Loucy (cell line): Measurements from ENCODE around the gene WTAP.

ENCODE experiments used
- H2AFZ ChIP-seq: fragments of 200-600 bp; sonication (generic); 2 replicates; pipeline ENCODE4 v1.6.0; 2016; ENCODE audit warnings: antibody characterized with exemption, mild to moderate bottlenecking, low read length, moderate library complexity
- H3F3A ChIP-seq: fragments of 200-600 bp; 2 replicates; pipeline ENCODE4 v1.6.0; 2016; ENCODE audit warnings: antibody characterized with exemption, low read depth, mild to moderate bottlenecking
- H3K27me3 ChIP-seq: fragments of 200-600 bp; sonication (generic); 2 replicates; pipeline ENCODE4 v1.6.1; 2014; ENCODE audit warnings: low read length, mild to moderate bottlenecking; ENCODE audit not compliant: insufficient read depth, poor library complexity, severe bottlenecking
- H3K36me3 ChIP-seq: fragments of 200-600 bp; sonication (generic); 2 replicates; pipeline ENCODE4 v1.6.1; 2016; ENCODE audit warnings: low read length; ENCODE audit not compliant: insufficient read depth
- H3K4me1 ChIP-seq: fragments of 200-600 bp; sonication (generic); 2 replicates; pipeline ENCODE4 v1.5.1; 2014; ENCODE audit warnings: low read length, mild to moderate bottlenecking; ENCODE audit not compliant: insufficient read depth, poor library complexity, severe bottlenecking
- H3K4me2 ChIP-seq: fragments of 200-600 bp; sonication (generic); 2 replicates; pipeline ENCODE4 v1.6.0; 2014; ENCODE audit warnings: antibody characterized with exemption, low read length, low read depth, mild to moderate bottlenecking; ENCODE audit not compliant: poor library complexity, severe bottlenecking
- H3K4me3 ChIP-seq: fragments of 200-600 bp; sonication (generic); 2 replicates; pipeline ENCODE4 v1.5.1; 2014; ENCODE audit warnings: low read length, mild to moderate bottlenecking, mixed read lengths; ENCODE audit not compliant: poor library complexity, severe bottlenecking
- H3K79me2 ChIP-seq: fragments of 200-600 bp; sonication (generic); 2 replicates; pipeline ENCODE4 v1.6.1; 2014; ENCODE audit warnings: low read length; ENCODE audit not compliant: insufficient read depth
- H3K9ac ChIP-seq: fragments of 200-600 bp; sonication (generic); 2 replicates; pipeline ENCODE4 v1.6.0; 2014; ENCODE audit warnings: mild to moderate bottlenecking, low read depth, low read length, moderate library complexity; ENCODE audit not compliant: poor library complexity, severe bottlenecking
- H3K9me2 ChIP-seq: fragments of 200-600 bp; sonication (generic); replicated peaks from 2 replicates; pipeline ENCODE4 v1.6.1; 2016; ENCODE audit warnings: low read depth, low read length, mixed read lengths
- H3K9me3 ChIP-seq: fragments of 200-600 bp; sonication (generic); 2 replicates; pipeline ENCODE4 v1.6.1; 2014; ENCODE audit warnings: mild to moderate bottlenecking, antibody characterized with exemption, low read length, low read depth; ENCODE audit not compliant: insufficient read depth
- H4K20me1 ChIP-seq: fragments of 200-600 bp; sonication (generic); 2 replicates; pipeline ENCODE4 v1.6.0; 2014; ENCODE audit warnings: antibody characterized with exemption, low read length, mild to moderate bottlenecking; ENCODE audit not compliant: insufficient read depth, poor library complexity, severe bottlenecking
- CTCF ChIP-seq: fragments of 200-600 bp; sonication (generic); conservative IDR thresholded peaks from 2 replicates; pipeline ENCODE4 v1.5.1; 2014; ENCODE audit warnings: mild to moderate bottlenecking, antibody characterized with exemption, low read length
- EZH2phosphoT487 ChIP-seq: fragments of 200-600 bp; IDR thresholded peaks from 2 replicates; pipeline ENCODE4 v1.6.1; 2018; ENCODE audit warnings: antibody characterized with exemption, mild to moderate bottlenecking, moderate library complexity, borderline replicate concordance

The WTAP gene

DNA sequence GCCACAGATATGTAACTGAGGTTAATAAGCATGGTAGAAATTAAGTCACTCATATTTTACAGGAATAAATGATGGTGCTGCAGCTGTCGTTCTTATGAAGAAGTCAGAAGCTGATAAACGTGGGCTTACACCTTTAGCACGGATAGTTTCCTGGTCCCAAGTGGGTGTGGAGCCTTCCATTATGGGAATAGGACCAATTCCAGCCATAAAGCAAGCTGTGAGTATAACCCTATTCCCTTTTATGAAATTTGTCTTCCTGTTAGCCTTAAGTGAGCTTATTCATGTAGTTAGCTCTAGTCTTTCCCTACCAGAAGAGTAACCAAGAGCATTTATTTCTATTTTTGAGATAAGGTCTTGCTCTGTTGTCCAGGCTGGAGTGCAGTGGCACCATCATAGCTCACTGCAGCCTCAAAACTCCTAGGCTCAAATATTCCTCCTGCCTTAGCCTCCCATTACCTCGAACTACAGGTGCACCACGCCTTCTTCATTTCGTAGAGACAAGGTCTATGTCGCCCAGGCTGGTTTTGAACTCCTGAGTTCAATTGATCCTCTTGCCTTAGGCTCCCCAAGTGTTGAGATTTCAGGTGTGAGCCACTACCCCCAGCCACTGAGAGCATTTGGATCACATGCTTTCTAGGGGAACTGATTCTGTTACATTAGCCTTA, 50.1 kb downstream of the WTAP start:
- Histone ChIP-seq H3K9me2 (no peaks in the 10 kb centered on the region), H3K27me3 (no peaks in the 10 kb centered on the region), H3F3A (peaks cover 9% of the 10 kb centered on the region; the same call in 1 of the 2 replicates), H3K4me1 (peaks cover 15% of the 10 kb centered on the region), H3K79me2 (peaks cover 22% of the 10 kb centered on the region), H3K9ac (no peak overlapping the region), H3K4me2 (no peak overlapping the region), H3K9me3 (no peaks in the 10 kb centered on the region), H2AFZ (no peak overlapping the region), H4K20me1 (peaks cover 28% of the 10 kb centered on the region), H3K36me3 (peaks cover 81% of the 10 kb centered on the region), H3K4me3 (no peak overlapping the region)
- TF ChIP-seq EZH2phosphoT487 (no peak), CTCF (no peak)

- Histone ChIP-seq H3F3A (peaks cover 9% of the 10 kb centered on the region; the same call in 1 of the 2 replicates), H3K27me3 (no peaks in the 10 kb centered on the region), H3K4me2 (no peak overlapping the region), H3K9me2 (no peaks in the 10 kb centered on the region), H3K9ac (no peak overlapping the region), H3K9me3 (no peaks in the 10 kb centered on the region), H3K79me2 (peaks cover 30% of the 10 kb centered on the region), H3K36me3 (peaks cover 83% of the 10 kb centered on the region), H4K20me1 (peaks cover 35% of the 10 kb centered on the region), H3K4me1 (peaks cover 22% of the 10 kb centered on the region), H2AFZ (no peak overlapping the region), H3K4me3 (no peak overlapping the region)
- TF ChIP-seq EZH2phosphoT487 (no peak), CTCF (no peak)
Observed at GRCh38 chr6:159778131-159778530, 50.8 kb downstream of the WTAP start.

- Histone ChIP-seq H3K79me2 (peaks cover 35% of the 10 kb centered on the region), H3K27me3 (no peaks in the 10 kb centered on the region), H3K4me3 (no peak overlapping the region), H3K9ac (no peak overlapping the region), H3K9me3 (no peaks in the 10 kb centered on the region), H3F3A (peaks cover 9% of the 10 kb centered on the region; the same call in 1 of the 2 replicates), H3K9me2 (no peaks in the 10 kb centered on the region), H2AFZ (no peak overlapping the region), H4K20me1 (peaks cover 40% of the 10 kb centered on the region), H3K4me2 (no peak overlapping the region), H3K36me3 (peaks cover 88% of the 10 kb centered on the region), H3K4me1 (peaks cover 27% of the 10 kb centered on the region)
- no peak for TF ChIP-seq EZH2phosphoT487
- TF ChIP-seq CTCF = no peak
Observed at GRCh38 chr6:159778542-159779103, 51.3 kb downstream of the WTAP start.
